OCI-LY3 (cell line): ENCODE results near the gene THSD7B.

ENCODE experiments used
- EZH2phosphoT487 ChIP-seq: fragments of 200-600 bp; shearing (Covaris generic); IDR thresholded peaks from 2 replicates; pipeline ENCODE4 v1.6.1; 2018; ENCODE audit warnings: antibody characterized with exemption, mixed run types, low read depth
- TF ChIP-seq, protein P1 (sequence below): fragments of 200-600, 300-600 bp; sonication (generic); IDR thresholded peaks from 2 replicates; pipeline ENCODE4 v1.5.1; 2014; ENCODE audit warnings: antibody characterized with exemption, low read length, low read depth

DNA sequence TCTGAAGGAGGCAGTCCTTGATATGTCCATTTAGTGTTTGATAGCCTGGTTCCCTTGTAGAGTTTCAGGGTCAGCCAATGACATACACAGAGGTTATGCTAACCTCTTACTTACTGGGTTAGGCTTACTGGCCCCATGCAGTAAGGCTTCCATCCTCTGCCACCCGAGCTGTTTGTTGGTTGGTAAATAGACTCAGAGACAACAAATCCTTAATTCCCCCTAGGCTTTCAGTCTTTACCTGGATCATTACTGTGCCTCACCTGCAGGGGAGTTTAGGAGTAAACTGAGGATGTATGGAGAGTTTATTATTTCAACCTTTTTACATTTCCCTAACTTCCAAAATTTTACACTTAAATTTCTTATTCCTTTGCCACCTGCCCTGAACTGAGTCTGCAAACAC is 746.2 kb downstream of the THSD7B start:
- TF ChIP-seq, protein P1, sequence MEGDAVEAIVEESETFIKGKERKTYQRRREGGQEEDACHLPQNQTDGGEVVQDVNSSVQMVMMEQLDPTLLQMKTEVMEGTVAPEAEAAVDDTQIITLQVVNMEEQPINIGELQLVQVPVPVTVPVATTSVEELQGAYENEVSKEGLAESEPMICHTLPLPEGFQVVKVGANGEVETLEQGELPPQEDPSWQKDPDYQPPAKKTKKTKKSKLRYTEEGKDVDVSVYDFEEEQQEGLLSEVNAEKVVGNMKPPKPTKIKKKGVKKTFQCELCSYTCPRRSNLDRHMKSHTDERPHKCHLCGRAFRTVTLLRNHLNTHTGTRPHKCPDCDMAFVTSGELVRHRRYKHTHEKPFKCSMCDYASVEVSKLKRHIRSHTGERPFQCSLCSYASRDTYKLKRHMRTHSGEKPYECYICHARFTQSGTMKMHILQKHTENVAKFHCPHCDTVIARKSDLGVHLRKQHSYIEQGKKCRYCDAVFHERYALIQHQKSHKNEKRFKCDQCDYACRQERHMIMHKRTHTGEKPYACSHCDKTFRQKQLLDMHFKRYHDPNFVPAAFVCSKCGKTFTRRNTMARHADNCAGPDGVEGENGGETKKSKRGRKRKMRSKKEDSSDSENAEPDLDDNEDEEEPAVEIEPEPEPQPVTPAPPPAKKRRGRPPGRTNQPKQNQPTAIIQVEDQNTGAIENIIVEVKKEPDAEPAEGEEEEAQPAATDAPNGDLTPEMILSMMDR: no peak
- TF ChIP-seq EZH2phosphoT487: no peak
